MG63 (cell line): ENCODE measurements around the gene PCDH15. TPM values are rescaled to one million over a fixed set of nuclear protein-coding genes. Genes with fewer than 3 reads are reported as not detected.

Experiments
- DNase-seq: peaks from one replicate; pipeline ENCODE4 v3.0.0-alpha.2; 2020
- H3K27me3 ChIP-seq: fragments of 250-450 bp; sonication (Bioruptor Pico); 2 replicates; pipeline ENCODE4 v1.5.1; 2020; ENCODE audit warnings: mild to moderate bottlenecking, moderate library complexity
- H3K36me3 ChIP-seq: fragments of 250-450 bp; sonication (Bioruptor Pico); 2 replicates; pipeline ENCODE4 v1.5.1; 2020; ENCODE audit warnings: mild to moderate bottlenecking, moderate library complexity
- H3K4me3 ChIP-seq: fragments of 250-450 bp; sonication (Bioruptor Pico); 2 replicates; pipeline ENCODE4 v1.5.1; 2020; ENCODE audit warnings: mild to moderate bottlenecking, moderate library complexity
- H3K9me3 ChIP-seq: fragments of 250-450 bp; sonication (Bioruptor Pico); 2 replicates; pipeline ENCODE4 v1.5.1; 2020; ENCODE audit warnings: mild to moderate bottlenecking, moderate library complexity
- total RNA-seq: library from RNA; depleted of rRNA; stranded (reverse); fragments of >200 nt; shearing (Covaris generic); gene quantifications from 2 replicates; pipeline ENCODE4 v1.2.3, GENCODE V29; 2014; ENCODE audit warnings: low replicate concordance

Gene PCDH15
- total RNA-seq, 1 experiment from 2014 or later, result not detected

DNA sequence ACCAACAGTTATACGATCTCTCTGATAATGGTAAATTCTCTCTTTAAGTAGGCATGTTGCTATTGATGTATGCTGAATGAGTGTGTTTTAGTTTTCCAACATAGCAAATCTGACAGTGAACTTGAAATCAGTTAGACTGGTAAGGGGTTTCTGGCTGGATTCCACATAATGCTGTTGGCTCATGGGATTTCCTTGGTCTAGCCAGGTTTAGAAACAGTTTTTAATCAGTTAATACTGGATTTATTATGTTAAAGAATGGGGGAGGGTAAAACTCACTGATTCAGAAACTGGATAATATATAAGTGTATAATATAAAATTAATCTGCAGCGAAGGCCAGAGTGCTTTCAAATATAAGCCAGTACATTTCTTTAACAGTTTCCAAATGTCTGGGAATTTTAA, 55.6 kb downstream of the PCDH15 start:
- no peak for DNase-seq
- no peaks in the 10 kb centered on the region for H3K36me3 ChIP-seq
- H3K27me3 ChIP-seq, result no peaks in the 10 kb centered on the region
- H3K4me3 ChIP-seq, result no peak overlapping the region
- no peaks in the 10 kb centered on the region for H3K9me3 ChIP-seq

GRCh38 chr10:54742416-54742815, 58.6 kb downstream of the PCDH15 start:
- DNase-seq, result no peak
- Histone ChIP-seq H3K27me3 (no peaks in the 10 kb centered on the region), H3K36me3 (no peaks in the 10 kb centered on the region)

GRCh38 chr10:54728511-54728910, 72.5 kb downstream of the PCDH15 start:
- no peaks in the 10 kb centered on the region for H3K36me3 ChIP-seq
- DNase-seq, result no peak
- no peaks in the 10 kb centered on the region for H3K27me3 ChIP-seq
- H3K4me3 ChIP-seq, result no peak overlapping the region
- H3K9me3 ChIP-seq, result no peaks in the 10 kb centered on the region

More at GRCh38 chr10:54742416-54742815, 58.6 kb downstream of the PCDH15 start:
- Histone ChIP-seq H3K9me3 (no peaks in the 10 kb centered on the region), H3K4me3 (no peak overlapping the region)

DNA sequence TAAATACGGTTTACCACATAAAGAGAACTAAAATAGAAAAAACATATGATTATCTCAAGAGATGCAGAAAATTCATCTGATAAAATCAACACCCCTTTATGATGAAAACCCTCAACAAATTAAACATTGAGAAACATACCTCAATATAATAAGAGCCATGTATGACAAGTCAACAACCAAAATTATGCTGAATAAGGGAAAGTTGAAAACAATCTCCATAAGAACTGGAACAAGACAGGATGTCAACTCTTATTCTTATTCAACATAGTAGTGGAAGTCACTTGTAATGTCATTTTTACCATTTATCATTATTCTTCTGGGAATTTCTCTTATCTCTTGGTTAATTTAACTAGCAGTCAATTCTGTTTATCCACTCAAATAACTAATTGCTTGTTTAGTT, 79.0 kb downstream of the PCDH15 start:
- Histone ChIP-seq H3K4me3 (no peak overlapping the region), H3K36me3 (no peaks in the 10 kb centered on the region), H3K9me3 (no peaks in the 10 kb centered on the region), H3K27me3 (no peaks in the 10 kb centered on the region)
- no peak for DNase-seq

GRCh38 chr10:54710918-54711317, 90.1 kb downstream of the PCDH15 start:
- Histone ChIP-seq H3K9me3 (no peaks in the 10 kb centered on the region), H3K36me3 (no peaks in the 10 kb centered on the region), H3K4me3 (no peak overlapping the region), H3K27me3 (no peaks in the 10 kb centered on the region)
- DNase-seq, result no peak

DNA sequence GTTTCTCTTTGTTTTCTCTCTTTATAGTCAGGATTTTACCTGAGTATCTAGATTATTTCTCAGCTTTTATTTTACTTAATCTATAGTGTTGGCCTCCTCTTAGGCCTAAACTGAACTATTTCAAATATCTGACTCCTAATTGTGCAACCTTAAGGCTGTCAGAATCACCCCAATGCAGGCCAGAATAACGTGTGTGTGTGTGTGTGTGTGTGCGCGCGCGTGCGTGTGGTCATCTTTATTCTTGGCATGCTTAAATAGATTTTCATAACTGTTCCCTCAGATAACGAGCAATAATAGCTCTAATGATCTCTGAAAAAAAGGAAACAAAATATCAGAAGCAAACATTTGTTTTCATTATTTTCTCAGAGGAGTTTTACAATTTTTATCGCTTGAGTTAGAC, 92.4 kb downstream of the PCDH15 start:
- Histone ChIP-seq H3K9me3 (no peaks in the 10 kb centered on the region), H3K36me3 (no peaks in the 10 kb centered on the region), H3K4me3 (no peak overlapping the region), H3K27me3 (no peaks in the 10 kb centered on the region)
- no peak for DNase-seq

- Histone ChIP-seq H3K4me3 (no peak overlapping the region), H3K36me3 (no peaks in the 10 kb centered on the region), H3K9me3 (peaks cover 2% of the 10 kb centered on the region; the same call in 1 of the 2 replicates), H3K27me3 (no peaks in the 10 kb centered on the region)
- no peak for DNase-seq
Measured at GRCh38 chr10:54708021-54708420, 93.0 kb downstream of the PCDH15 start.

GRCh38 chr10:54702583-54703485, 98.2 kb downstream of the PCDH15 start:
- H3K9me3 ChIP-seq, result peaks cover 2% of the 10 kb centered on the region; the same call in 1 of the 2 replicates
- H3K4me3 ChIP-seq, result no peak overlapping the region
- H3K36me3 ChIP-seq, result no peaks in the 10 kb centered on the region
- DNase-seq, result no peak
- no peaks in the 10 kb centered on the region for H3K27me3 ChIP-seq

DNA sequence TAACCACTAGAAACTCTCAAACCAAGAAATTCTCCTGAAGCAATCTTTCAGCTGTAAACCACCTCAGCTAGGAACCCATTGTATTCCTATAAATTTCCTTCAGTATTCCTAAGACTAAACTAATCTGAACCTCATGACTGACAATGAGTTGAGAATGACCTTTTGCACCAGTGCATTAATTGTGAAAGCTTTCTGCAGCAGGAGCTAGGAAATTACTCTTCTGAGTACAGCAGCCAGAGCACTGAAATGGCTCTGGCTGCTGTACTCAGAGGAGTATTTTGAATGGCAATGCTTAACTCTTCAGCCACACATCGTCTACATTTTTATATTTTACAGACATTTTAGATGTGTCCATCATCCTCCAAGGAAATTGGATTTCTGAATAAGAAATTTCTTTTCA, 109.7 kb downstream of the PCDH15 start:
- no peak for DNase-seq
- Histone ChIP-seq H3K4me3 (no peak overlapping the region), H3K9me3 (no peaks in the 10 kb centered on the region), H3K36me3 (no peaks in the 10 kb centered on the region), H3K27me3 (no peaks in the 10 kb centered on the region)

- no peak for DNase-seq
- no peak overlapping the region for H3K4me3 ChIP-seq
- H3K27me3 ChIP-seq, result no peaks in the 10 kb centered on the region
- H3K36me3 ChIP-seq, result no peaks in the 10 kb centered on the region
- H3K9me3 ChIP-seq, result no peaks in the 10 kb centered on the region
Measured at GRCh38 chr10:54682554-54682953, 118.5 kb downstream of the PCDH15 start.

DNA sequence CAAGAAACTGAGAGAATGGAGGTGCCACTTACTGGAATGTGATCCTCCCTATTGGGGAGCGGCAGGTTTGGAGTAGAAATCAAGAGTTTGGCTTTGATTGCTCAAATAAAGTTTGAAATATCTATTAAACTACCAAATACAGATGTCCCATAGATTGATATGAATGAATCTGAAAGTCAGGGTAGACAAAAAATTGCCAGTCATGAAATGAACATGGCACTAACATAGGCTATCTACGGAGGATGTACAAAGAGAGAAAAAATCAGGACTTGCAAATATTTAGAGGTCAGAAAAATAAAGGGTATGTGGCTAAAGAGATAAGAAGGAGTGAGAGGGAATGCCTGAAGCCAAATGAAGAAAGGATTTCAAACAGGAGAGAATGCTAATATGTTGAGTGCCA, 119.9 kb downstream of the PCDH15 start:
- H3K4me3 ChIP-seq, result no peak overlapping the region
- DNase-seq, result no peak
- no peaks in the 10 kb centered on the region for H3K9me3 ChIP-seq
- no peaks in the 10 kb centered on the region for H3K27me3 ChIP-seq
- H3K36me3 ChIP-seq, result no peaks in the 10 kb centered on the region

GRCh38 chr10:54667136-54667535, 133.9 kb downstream of the PCDH15 start:
- Histone ChIP-seq H3K36me3 (no peaks in the 10 kb centered on the region), H3K27me3 (no peaks in the 10 kb centered on the region), H3K9me3 (no peaks in the 10 kb centered on the region), H3K4me3 (no peak overlapping the region)
- DNase-seq, result no peak

DNA sequence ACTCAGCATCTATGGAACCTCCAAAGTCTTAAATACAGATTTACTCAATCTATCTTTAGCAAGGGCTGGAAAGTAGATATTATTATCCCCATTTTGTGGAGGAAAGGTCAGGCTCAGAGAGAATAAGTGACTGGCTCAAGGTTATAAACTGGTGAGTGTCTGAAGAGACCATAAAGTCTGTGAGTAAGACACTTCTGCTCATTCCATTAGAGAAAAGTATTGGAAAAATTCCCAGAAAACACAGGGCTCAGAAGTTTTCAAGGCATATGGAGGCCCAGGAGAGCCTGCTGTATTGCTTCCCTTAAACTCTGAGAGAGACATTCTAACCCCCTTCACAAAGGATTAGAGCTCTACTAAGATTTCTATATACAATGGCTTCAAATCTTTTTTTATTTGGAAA, 134.8 kb downstream of the PCDH15 start:
- Histone ChIP-seq H3K27me3 (no peaks in the 10 kb centered on the region), H3K9me3 (no peaks in the 10 kb centered on the region), H3K4me3 (no peak overlapping the region), H3K36me3 (no peaks in the 10 kb centered on the region)
- no peak for DNase-seq

DNA sequence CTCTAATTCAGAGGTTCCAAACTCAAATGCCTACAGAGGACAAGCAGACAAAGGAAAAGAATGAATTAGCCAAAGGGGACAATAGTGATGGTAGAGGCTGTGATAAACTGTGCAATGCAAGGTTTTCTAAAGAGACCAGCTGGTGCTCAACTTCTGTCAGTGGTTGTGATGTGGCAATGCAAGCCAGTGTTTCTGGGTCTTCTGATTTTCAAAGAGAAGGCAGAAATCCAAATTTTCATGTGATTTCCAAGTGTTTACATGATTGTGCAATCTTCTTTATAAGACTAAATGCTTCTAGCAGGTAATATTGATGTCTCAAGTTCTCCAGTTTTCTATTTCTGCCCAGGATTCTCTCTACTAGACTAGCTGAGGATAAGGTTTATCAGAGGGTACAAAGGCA, 135.9 kb downstream of the PCDH15 start:
- no peak for DNase-seq
- no peaks in the 10 kb centered on the region for H3K36me3 ChIP-seq
- no peaks in the 10 kb centered on the region for H3K27me3 ChIP-seq
- H3K4me3 ChIP-seq, result no peak overlapping the region
- H3K9me3 ChIP-seq, result no peaks in the 10 kb centered on the region

- DNase-seq, result no peak
- H3K27me3 ChIP-seq, result no peaks in the 10 kb centered on the region
- H3K9me3 ChIP-seq, result no peaks in the 10 kb centered on the region; the same call in 1 of the 2 replicates
- no peak overlapping the region for H3K4me3 ChIP-seq
- H3K36me3 ChIP-seq, result no peaks in the 10 kb centered on the region
Measured at GRCh38 chr10:54660397-54660796, 140.6 kb downstream of the PCDH15 start.

GRCh38 chr10:54656643-54657042, 144.4 kb downstream of the PCDH15 start:
- Histone ChIP-seq H3K4me3 (no peak overlapping the region), H3K9me3 (no peaks in the 10 kb centered on the region; the same call in 1 of the 2 replicates), H3K36me3 (no peaks in the 10 kb centered on the region), H3K27me3 (no peaks in the 10 kb centered on the region)
- DNase-seq, result no peak

- Histone ChIP-seq H3K4me3 (no peak overlapping the region), H3K27me3 (no peaks in the 10 kb centered on the region), H3K9me3 (no peaks in the 10 kb centered on the region), H3K36me3 (no peaks in the 10 kb centered on the region)
- DNase-seq, result no peak
Measured at GRCh38 chr10:54653518-54653917, 147.5 kb downstream of the PCDH15 start.

- Histone ChIP-seq H3K4me3 (no peak overlapping the region), H3K36me3 (no peaks in the 10 kb centered on the region)
- no peak for DNase-seq
Measured at GRCh38 chr10:54650547-54650946, 150.5 kb downstream of the PCDH15 start.

More at GRCh38 chr10:54650547-54650946, 150.5 kb downstream of the PCDH15 start:
- no peaks in the 10 kb centered on the region for H3K9me3 ChIP-seq
- no peaks in the 10 kb centered on the region for H3K27me3 ChIP-seq
